Keratinocyte (primary cell): ENCODE results near the gene MRPS15. TPM values are rescaled to one million over a fixed set of nuclear protein-coding genes. Genes with fewer than 3 reads are reported as not detected.
A peak's percentile ranks its signal among the peaks of the same experiment; 100 is the strongest.

Experiments
- DNase-seq: peaks from one replicate; pipeline ENCODE4 v3.0.0-alpha.2; 2011; ENCODE audit warnings: low read depth, missing footprints, low spot score
- FAIRE-seq: peaks from 2 replicates; lab custom pipeline; 2011; peaks lifted over from hg19 to GRCh38; lab: Jason Lieb, UNC
- H2AFZ ChIP-seq: 2 replicates; pipeline ENCODE4 v1.6.0; 2012; ENCODE audit warnings: low read length, control low read depth, inconsistent platforms; ENCODE audit not compliant: control insufficient read depth
- H3K27ac ChIP-seq: 2 replicates; pipeline ENCODE4 v1.5.1; 2011; ENCODE audit warnings: low read length; ENCODE audit not compliant: control insufficient read depth, insufficient read depth
- H3K27me3 ChIP-seq: 3 replicates; pipeline ENCODE4 v1.6.0; 2011; ENCODE audit warnings: low read length; ENCODE audit not compliant: control insufficient read depth, insufficient read depth; ENCODE audit errors: extremely low read depth
- H3K36me3 ChIP-seq, 2 experiments: 2 replicates in 1 of 2; 3 replicates in 1 of 2; pipeline ENCODE4 v1.5.1; 2011; ENCODE audit warnings: low read length in 2 of 2, mild to moderate bottlenecking in 1 of 2; ENCODE audit not compliant: control insufficient read depth in 2 of 2, insufficient read depth in 2 of 2; ENCODE audit errors: extremely low read depth in 1 of 2
- H3K4me1 ChIP-seq: 3 replicates; pipeline ENCODE4 v1.5.1; 2011; ENCODE audit warnings: low read length; ENCODE audit not compliant: control insufficient read depth, insufficient read depth; ENCODE audit errors: extremely low read depth
- H3K4me2 ChIP-seq: 3 replicates; pipeline ENCODE4 v1.6.0; 2011; ENCODE audit warnings: low read depth, low read length; ENCODE audit not compliant: control insufficient read depth, insufficient read depth; ENCODE audit errors: extremely low read depth
- H3K4me3 ChIP-seq, 3 experiments: fragments of 200-600 bp in 1 of 3; sonication (generic) in 1 of 3; 2 replicates in 2 of 3; 3 replicates in 1 of 3; pipeline ENCODE4 v1.5.1; 2011 to 2016; ENCODE audit warnings: low read length in 3 of 3, mild to moderate bottlenecking in 3 of 3, control low read depth in 2 of 3, inconsistent platforms in 1 of 3, low read depth in 1 of 3, mixed read lengths in 1 of 3, mixed run types in 1 of 3, moderate library complexity in 1 of 3; ENCODE audit not compliant: control insufficient read depth in 2 of 3, insufficient read depth in 2 of 3; ENCODE audit errors: extremely low read depth in 1 of 3
- H3K79me2 ChIP-seq: 2 replicates; pipeline ENCODE4 v1.6.0; 2012; ENCODE audit warnings: low read length; ENCODE audit not compliant: control insufficient read depth, insufficient read depth
- H3K9ac ChIP-seq: 3 replicates; pipeline ENCODE4 v1.6.0; 2011; ENCODE audit warnings: low read length; ENCODE audit not compliant: control insufficient read depth, insufficient read depth; ENCODE audit errors: extremely low read depth
- H3K9me1 ChIP-seq: 3 replicates; pipeline ENCODE4 v1.6.0; 2011; ENCODE audit warnings: low read length; ENCODE audit not compliant: control insufficient read depth, insufficient read depth; ENCODE audit errors: extremely low read depth
- H3K9me3 ChIP-seq: 2 replicates; pipeline ENCODE4 v1.5.1; 2012; ENCODE audit warnings: low read depth, low read length; ENCODE audit not compliant: control insufficient read depth
- H4K20me1 ChIP-seq: 3 replicates; pipeline ENCODE4 v1.6.0; 2011; ENCODE audit warnings: low read length; ENCODE audit not compliant: control insufficient read depth, insufficient read depth; ENCODE audit errors: extremely low read depth
- EZH2 ChIP-seq: IDR thresholded peaks from one replicate; pipeline ENCODE4 v1.6.1; 2012; ENCODE audit warnings: inconsistent platforms, mild to moderate bottlenecking, low read length, moderate library complexity
- dilution Hi-C: fragments of 300-500 bp; cut with MboI; formaldehyde crosslinking; loops from one replicate; pipeline ENCODE4 v1.7.0; 2020; ENCODE audit warnings: low sequenced_read_pairs; ENCODE audit not compliant: extremely low pct_ligation_motif_present
- polyA plus RNA-seq, 5 experiments: library from polyadenylated mRNA; depleted of rRNA in 3 of 5; stranded (reverse) in 3 of 5; stranded (forward) in 1 of 5; unstranded in 1 of 5; fragments of >200 nt; gene quantifications; 1 replicate in 1 of 5; 2 replicates in 3 of 5; 3 replicates in 1 of 5; pipeline versions ENCODE4 v1.2.1 to v1.2.3, GENCODE V29; 2011 to 2012; ENCODE audit warnings: missing spikeins in 2 of 5, low read depth in 1 of 5, low replicate concordance in 1 of 5
- TF ChIP-seq, protein P1 (sequence below), 3 experiments: IDR thresholded peaks in 1 of 3; conservative IDR thresholded peaks in 1 of 3; optimal IDR thresholded peaks in 1 of 3; 2 replicates in 2 of 3; 3 replicates in 1 of 3; pipeline versions ENCODE3 to v1.5.1; 2011; ENCODE audit warnings: low read length in 3 of 3, mild to moderate bottlenecking in 3 of 3, moderate library complexity in 2 of 3, control low read depth in 1 of 3, inconsistent platforms in 1 of 3; ENCODE audit not compliant: insufficient read depth in 2 of 3; ENCODE audit errors: extremely low read depth in 1 of 3

MRPS15 gene
- polyA plus RNA-seq, 1 donor (not counting 4 experiments of a cell fraction or from before 2014, with no cell fraction given): 130 TPM

DNA sequence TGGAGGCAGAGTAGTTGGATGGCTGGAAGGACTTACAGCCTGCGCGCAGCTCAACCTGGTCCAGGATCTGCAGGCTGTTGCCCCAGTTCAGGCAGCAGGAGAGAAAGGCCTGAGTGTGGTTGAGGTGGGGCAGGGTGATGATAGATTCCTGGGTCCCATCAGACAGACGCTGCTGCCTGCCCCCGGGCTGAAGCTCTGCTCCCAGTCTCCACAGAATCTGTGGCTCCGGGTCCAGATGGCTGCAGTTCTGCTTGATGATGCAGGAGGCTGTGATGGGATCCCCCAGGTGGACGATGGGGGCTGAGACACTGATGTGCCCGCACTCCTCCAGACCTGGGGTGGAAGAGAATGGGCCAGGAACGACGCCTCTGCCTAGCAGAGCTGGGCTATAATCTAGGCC, 11.2 kb upstream of the MRPS15 start:
- no peaks in the 10 kb centered on the region for H3K36me3 ChIP-seq
- no peaks in the 10 kb centered on the region for H3K79me2 ChIP-seq
- FAIRE-seq (no peak), DNase-seq (no peak)
- peaks cover 5% of the 10 kb centered on the region for H3K27me3 ChIP-seq
- dilution Hi-C loops: no loop called here
- no peak overlapping the region for H3K4me3 ChIP-seq
- H3K9ac ChIP-seq: no peak overlapping the region
- no peak overlapping the region for H3K27ac ChIP-seq
- TF ChIP-seq, protein P1, sequence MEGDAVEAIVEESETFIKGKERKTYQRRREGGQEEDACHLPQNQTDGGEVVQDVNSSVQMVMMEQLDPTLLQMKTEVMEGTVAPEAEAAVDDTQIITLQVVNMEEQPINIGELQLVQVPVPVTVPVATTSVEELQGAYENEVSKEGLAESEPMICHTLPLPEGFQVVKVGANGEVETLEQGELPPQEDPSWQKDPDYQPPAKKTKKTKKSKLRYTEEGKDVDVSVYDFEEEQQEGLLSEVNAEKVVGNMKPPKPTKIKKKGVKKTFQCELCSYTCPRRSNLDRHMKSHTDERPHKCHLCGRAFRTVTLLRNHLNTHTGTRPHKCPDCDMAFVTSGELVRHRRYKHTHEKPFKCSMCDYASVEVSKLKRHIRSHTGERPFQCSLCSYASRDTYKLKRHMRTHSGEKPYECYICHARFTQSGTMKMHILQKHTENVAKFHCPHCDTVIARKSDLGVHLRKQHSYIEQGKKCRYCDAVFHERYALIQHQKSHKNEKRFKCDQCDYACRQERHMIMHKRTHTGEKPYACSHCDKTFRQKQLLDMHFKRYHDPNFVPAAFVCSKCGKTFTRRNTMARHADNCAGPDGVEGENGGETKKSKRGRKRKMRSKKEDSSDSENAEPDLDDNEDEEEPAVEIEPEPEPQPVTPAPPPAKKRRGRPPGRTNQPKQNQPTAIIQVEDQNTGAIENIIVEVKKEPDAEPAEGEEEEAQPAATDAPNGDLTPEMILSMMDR (optimal IDR thresholded peaks at IDR 0.05 in 1 of 3, IDR thresholded peaks at IDR 0.05 in 1 of 3, conservative IDR thresholded peaks at IDR 0.05 in 1 of 3; ENCODE audit: extremely low read depth in 1 of 3, insufficient read depth in 2 of 3, low read length in 3 of 3): no peak
- no peak for TF ChIP-seq EZH2
- no peaks in the 10 kb centered on the region for H4K20me1 ChIP-seq
- H3K9me1 ChIP-seq: no peaks in the 10 kb centered on the region
- peak overlapping the region; percentile 81 for H2AFZ ChIP-seq
- peaks cover 4% of the 10 kb centered on the region for H3K4me1 ChIP-seq
- peak overlapping the region; percentile 28 for H3K4me2 ChIP-seq
- no peaks in the 10 kb centered on the region for H3K9me3 ChIP-seq

DNA sequence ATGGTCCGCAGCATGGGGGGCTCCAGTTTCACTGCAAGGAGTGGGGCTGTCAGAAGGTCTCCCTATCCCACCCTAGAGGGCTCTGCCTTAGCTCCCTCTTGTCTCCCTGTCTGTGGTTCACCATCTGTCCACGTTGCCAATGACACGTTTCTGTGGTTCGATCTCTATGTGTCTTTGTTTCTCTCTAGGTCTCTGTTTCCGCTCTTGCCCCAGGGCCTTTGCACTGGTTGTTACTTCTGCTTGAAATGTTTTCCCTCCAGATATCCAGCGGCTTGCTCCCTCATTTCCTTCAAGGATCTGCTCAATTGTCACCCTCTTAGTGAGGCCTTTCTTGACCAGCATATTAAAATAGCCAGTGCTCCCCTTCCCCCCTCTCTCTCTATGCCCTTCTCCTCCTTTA, 8.5 kb upstream of the MRPS15 start:
- no peak overlapping the region for H3K4me3 ChIP-seq
- H3K9me3 ChIP-seq: no peaks in the 10 kb centered on the region
- no peaks in the 10 kb centered on the region for H3K79me2 ChIP-seq
- no peaks in the 10 kb centered on the region for H3K27me3 ChIP-seq
- dilution Hi-C loops: no loop called here
- H3K36me3 ChIP-seq: no peaks in the 10 kb centered on the region
- no peak overlapping the region for H3K9ac ChIP-seq
- H2AFZ ChIP-seq: no peak overlapping the region
- no peak overlapping the region for H3K4me2 ChIP-seq
- H3K27ac ChIP-seq: no peak overlapping the region
- H4K20me1 ChIP-seq: no peaks in the 10 kb centered on the region
- TF ChIP-seq, protein P1 (optimal IDR thresholded peaks at IDR 0.05 in 1 of 3, IDR thresholded peaks at IDR 0.05 in 1 of 3, conservative IDR thresholded peaks at IDR 0.05 in 1 of 3; ENCODE audit: extremely low read depth in 1 of 3, insufficient read depth in 2 of 3, low read length in 3 of 3): no peak
- TF ChIP-seq EZH2: no peak
- FAIRE-seq (no peak), DNase-seq (no peak)
- H3K9me1 ChIP-seq: no peaks in the 10 kb centered on the region
- peaks cover 4% of the 10 kb centered on the region for H3K4me1 ChIP-seq
